Upper lobe of left lung (tissue), 4 donors: ENCODE measurements around the gene CATSPERZ.

Experiments
- CTCF ChIP-seq, 6 experiments: fragments of 450-650 bp in 4 of 6; fragments of 200-600 bp in 2 of 6; sonication (generic) in 2 of 6; IDR thresholded peaks; one replicate each; pipeline ENCODE4 v1.5.1; 2016 to 2019; ENCODE audit warnings: antibody characterized with exemption in 6 of 6
- EP300 ChIP-seq, 4 donors: sonication (generic); formaldehyde crosslinking; IDR thresholded peaks; one replicate each; pipeline ENCODE4 v1.5.1; 2017; ENCODE audit warnings: antibody characterized with exemption in 4 of 4, control low read depth in 2 of 4
- POLR2A ChIP-seq, 4 donors: fragments of 450-650 bp; IDR thresholded peaks; one replicate each; pipeline ENCODE4 v1.5.1; 2016 to 2017; ENCODE audit warnings: antibody characterized with exemption in 4 of 4, mild to moderate bottlenecking in 2 of 4

- no peak for TF ChIP-seq POLR2A (IDR thresholded peaks at IDR 0.05)
- peak; percentile 80 to 95 (median 92) for TF ChIP-seq CTCF (IDR thresholded peaks at IDR 0.05)
- no peak for TF ChIP-seq EP300 (IDR thresholded peaks at IDR 0.05)
Measured at GRCh38 chr11:64304316-64305072, 4.3 kb downstream of the CATSPERZ start.
